Prostate gland (tissue), 2 donors: ENCODE measurements around the gene RNF10.

ENCODE experiments used
- CTCF ChIP-seq, 4 experiments: fragments of 200-600 bp in 2 of 4; fragments of 450-650 bp in 2 of 4; sonication (generic) in 2 of 4; IDR thresholded peaks; 1 replicate in 3 of 4; 2 replicates in 1 of 4; pipeline ENCODE4 v1.5.1; 2016 to 2019; ENCODE audit warnings: antibody characterized with exemption in 4 of 4, mild to moderate bottlenecking in 2 of 4, moderate library complexity in 2 of 4
- POLR2A ChIP-seq: fragments of 450-650 bp; IDR thresholded peaks from one replicate; pipeline ENCODE4 v1.6.1; 2016; ENCODE audit warnings: antibody characterized with exemption, mild to moderate bottlenecking

GRCh38 chr12:120540445-120540844 is 6.3 kb downstream of the RNF10 start:
- no peak for TF ChIP-seq CTCF (IDR thresholded peaks at IDR 0.05)
- TF ChIP-seq POLR2A, result no peak
